Uterus (tissue), 4 donors: ENCODE data around the gene CSNK1G3. TPM values are rescaled to one million over a fixed set of nuclear protein-coding genes. Genes with fewer than 3 reads are reported as not detected.
"Not testable (repeated sequence)": the region's sequence is repeated elsewhere in the genome, so short reads cannot be mapped to it uniquely, and the experiment has no call there.

Experiments used
- DNase-seq, 2 donors: peaks; one replicate each; pipeline ENCODE4 v3.0.0-alpha.2; 2019 to 2020
- H3K27ac ChIP-seq, 2 donors: fragments of 200-600 bp; sonication (generic); 1 replicate in 1 of 2; 2 replicates in 1 of 2; pipeline ENCODE4 v1.5.1; 2016 to 2018
- H3K27me3 ChIP-seq, 2 donors: fragments of 200-600 bp; sonication (generic); one replicate each; pipeline ENCODE4 v1.5.1; 2018 to 2019; ENCODE audit warnings: control low read depth in 1 of 2
- H3K36me3 ChIP-seq, 2 donors: fragments of 200-600 bp; sonication (generic); one replicate each; pipeline ENCODE4 v1.5.1; 2019; ENCODE audit warnings: control low read depth in 1 of 2
- H3K4me1 ChIP-seq, 2 donors: fragments of 200-600 bp; sonication (generic); one replicate each; pipeline ENCODE4 v1.5.1; 2018 to 2019; ENCODE audit warnings: control low read depth in 1 of 2
- H3K4me3 ChIP-seq, 2 donors: fragments of 200-600 bp; sonication (generic); 1 replicate in 1 of 2; 2 replicates in 1 of 2; pipeline ENCODE4 v1.5.1; 2018 to 2019; ENCODE audit warnings: mild to moderate bottlenecking in 1 of 2
- H3K9me3 ChIP-seq, 2 donors: fragments of 200-600 bp; sonication (generic); one replicate each; pipeline ENCODE4 v1.5.1; 2019; ENCODE audit warnings: control low read depth in 1 of 2
- POLR2A ChIP-seq, 2 donors: fragments of 450-650 bp; IDR thresholded peaks; one replicate each; pipeline ENCODE4 v1.6.1; 2016; ENCODE audit warnings: antibody characterized with exemption in 2 of 2, mild to moderate bottlenecking in 1 of 2, moderate library complexity in 1 of 2
- intact Hi-C: fragments of 100-400 bp; cut with DNase I; formaldehyde crosslinking; loops from one replicate; pipeline ENCODE4 v1.15.1; 2023; ENCODE audit warnings: low total_unique reads
- total RNA-seq, 4 donors: library from RNA; depleted of rRNA in 3 of 4; stranded (reverse); fragments of >200 nt in 3 of 4; gene quantifications; one replicate each; pipeline versions ENCODE4 v1.1.0 to v1.2.4, GENCODE V29; 2014 to 2023
- TF ChIP-seq, protein P1 (sequence below), 4 experiments: fragments of 200-600 bp in 2 of 4; fragments of 450-650 bp in 2 of 4; sonication (generic) in 2 of 4; IDR thresholded peaks; one replicate each; pipeline ENCODE4 v1.5.1; 2016 to 2019; ENCODE audit warnings: antibody characterized with exemption in 4 of 4, mild to moderate bottlenecking in 2 of 4, moderate library complexity in 1 of 4
- donor health status: DM: yes; HTN: yes; CAD: no.

Gene CSNK1G3
- total RNA-seq, 4 donors from 2014 or later = 42.8 to 151 (median 73.4) TPM

DNA sequence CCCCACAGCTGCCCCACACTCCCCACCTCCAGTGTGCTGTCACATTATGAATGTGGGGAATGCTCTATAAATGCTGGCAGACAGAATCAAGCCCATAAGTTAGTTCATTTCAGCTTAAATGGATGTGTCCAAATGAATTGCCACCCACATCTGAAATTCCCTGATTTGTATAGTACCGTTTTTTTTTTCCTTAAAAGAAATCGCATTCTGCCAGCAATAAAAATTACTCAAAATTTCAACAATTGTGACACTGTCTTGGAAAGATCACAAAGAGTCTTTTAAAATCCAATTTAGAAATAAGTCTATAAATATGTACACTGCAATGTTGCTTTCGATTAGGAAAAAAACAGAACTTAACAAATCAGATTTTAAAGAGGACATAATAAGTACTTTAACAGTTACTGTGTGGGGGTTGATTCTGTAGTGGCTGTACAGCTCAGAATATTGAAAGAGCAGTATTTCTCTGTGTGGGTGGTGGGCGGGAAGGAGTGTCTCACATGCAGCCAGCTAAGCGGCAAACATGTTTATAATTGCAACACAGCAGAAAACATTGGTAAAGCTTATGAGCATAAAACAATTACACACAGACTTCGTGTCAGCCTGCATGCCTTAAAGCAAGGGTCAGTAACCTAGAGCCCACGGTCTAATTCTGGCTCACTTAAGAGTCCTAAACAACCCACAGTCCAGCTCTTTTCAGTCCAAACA, 24.9 kb upstream of the CSNK1G3 start:
- DNase-seq = peak in 1 of 2 donors; percentile 13
- intact Hi-C loops = no loop called here
- no peaks in the 10 kb centered on the region for H3K36me3 ChIP-seq
- no peak for TF ChIP-seq POLR2A (IDR thresholded peaks at IDR 0.05)
- TF ChIP-seq, protein P1, sequence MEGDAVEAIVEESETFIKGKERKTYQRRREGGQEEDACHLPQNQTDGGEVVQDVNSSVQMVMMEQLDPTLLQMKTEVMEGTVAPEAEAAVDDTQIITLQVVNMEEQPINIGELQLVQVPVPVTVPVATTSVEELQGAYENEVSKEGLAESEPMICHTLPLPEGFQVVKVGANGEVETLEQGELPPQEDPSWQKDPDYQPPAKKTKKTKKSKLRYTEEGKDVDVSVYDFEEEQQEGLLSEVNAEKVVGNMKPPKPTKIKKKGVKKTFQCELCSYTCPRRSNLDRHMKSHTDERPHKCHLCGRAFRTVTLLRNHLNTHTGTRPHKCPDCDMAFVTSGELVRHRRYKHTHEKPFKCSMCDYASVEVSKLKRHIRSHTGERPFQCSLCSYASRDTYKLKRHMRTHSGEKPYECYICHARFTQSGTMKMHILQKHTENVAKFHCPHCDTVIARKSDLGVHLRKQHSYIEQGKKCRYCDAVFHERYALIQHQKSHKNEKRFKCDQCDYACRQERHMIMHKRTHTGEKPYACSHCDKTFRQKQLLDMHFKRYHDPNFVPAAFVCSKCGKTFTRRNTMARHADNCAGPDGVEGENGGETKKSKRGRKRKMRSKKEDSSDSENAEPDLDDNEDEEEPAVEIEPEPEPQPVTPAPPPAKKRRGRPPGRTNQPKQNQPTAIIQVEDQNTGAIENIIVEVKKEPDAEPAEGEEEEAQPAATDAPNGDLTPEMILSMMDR (IDR thresholded peaks at IDR 0.05) = no peak
- H3K4me3 ChIP-seq = no peak overlapping the region
- H3K27me3 ChIP-seq = no peaks in the 10 kb centered on the region
- no peaks in the 10 kb centered on the region for H3K9me3 ChIP-seq
- H3K27ac ChIP-seq = no peak overlapping the region
- no peaks in the 10 kb centered on the region for H3K4me1 ChIP-seq

DNA sequence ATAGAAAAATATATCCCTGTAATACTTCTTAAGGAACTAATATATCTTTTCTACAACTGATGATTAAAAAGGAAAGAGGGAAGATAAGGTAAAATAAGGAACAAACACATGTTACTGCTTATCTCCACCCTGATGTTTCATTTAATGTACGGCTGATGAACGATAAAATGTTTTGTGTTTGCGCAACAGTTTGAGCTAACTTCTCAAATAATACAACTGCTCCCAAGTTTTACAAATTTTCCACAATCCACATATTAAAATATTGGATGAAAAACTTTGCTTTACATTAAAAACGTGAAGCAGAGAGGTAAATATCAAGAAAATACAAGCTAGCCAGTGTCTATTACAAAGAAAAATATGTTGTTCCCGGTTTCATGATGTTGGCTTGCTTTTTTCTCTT, 21.0 kb upstream of the CSNK1G3 start:
- Histone ChIP-seq H3K9me3 (no peaks in the 10 kb centered on the region), H3K4me1 (no peaks in the 10 kb centered on the region), H3K27me3 (no peaks in the 10 kb centered on the region), H3K36me3 (no peaks in the 10 kb centered on the region), H3K27ac (no peak overlapping the region), H3K4me3 (no peak overlapping the region)
- TF ChIP-seq POLR2A (IDR thresholded peaks at IDR 0.05) = no peak
- TF ChIP-seq, protein P1 (IDR thresholded peaks at IDR 0.05) = no peak
- intact Hi-C loops = no loop called here
- DNase-seq = no peak

DNA sequence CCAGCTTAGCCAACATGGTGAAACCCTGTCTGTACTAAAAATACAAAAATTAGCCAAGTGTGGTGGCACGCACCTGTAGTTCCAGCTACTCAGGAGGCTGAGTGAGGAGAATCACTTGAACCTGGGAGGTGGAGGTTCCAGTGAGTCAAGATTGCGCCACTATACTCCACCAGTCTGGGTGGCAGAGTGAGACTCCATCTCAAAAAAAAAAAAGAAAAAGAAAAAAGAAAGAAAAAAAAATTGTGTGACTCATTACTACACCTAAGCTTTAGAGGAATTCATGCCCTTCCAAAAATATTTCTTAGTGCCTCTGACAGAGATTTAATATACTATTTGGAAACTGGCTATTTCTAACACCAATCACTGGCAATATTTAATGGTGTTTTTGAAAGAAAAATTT, 16.8 kb upstream of the CSNK1G3 start:
- DNase-seq, H3K4me3 ChIP-seq, H3K36me3 ChIP-seq, H3K4me1 ChIP-seq, H3K9me3 ChIP-seq, H3K27ac ChIP-seq, intact Hi-C loops, H3K27me3 ChIP-seq: not testable (repeated sequence)

DNA sequence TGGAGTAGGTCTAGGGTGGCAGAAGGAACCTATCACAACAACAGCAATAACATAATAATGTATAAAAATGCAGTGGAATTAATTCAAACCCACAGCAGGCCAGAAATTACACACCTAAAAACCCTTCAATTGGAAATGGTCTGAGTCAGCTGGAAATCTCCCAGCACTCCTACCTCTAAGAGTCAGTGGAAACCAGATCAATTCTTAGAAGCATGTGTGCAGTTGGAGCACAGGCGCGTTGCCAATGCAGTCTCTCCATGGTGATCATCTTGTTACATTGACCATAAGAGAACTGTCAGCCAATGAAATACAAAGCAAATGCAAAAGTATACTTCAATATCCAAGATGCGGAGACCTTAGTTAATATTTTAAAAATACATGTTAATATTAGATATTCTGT, 15.1 kb upstream of the CSNK1G3 start:
- intact Hi-C loops = no loop called here
- no peaks in the 10 kb centered on the region for H3K9me3 ChIP-seq
- no peaks in the 10 kb centered on the region for H3K27me3 ChIP-seq
- no peaks in the 10 kb centered on the region for H3K4me1 ChIP-seq
- H3K36me3 ChIP-seq = no peaks in the 10 kb centered on the region
- DNase-seq = no peak
- H3K27ac ChIP-seq = no peak overlapping the region
- TF ChIP-seq POLR2A (IDR thresholded peaks at IDR 0.05) = no peak
- TF ChIP-seq, protein P1 (IDR thresholded peaks at IDR 0.05) = no peak
- H3K4me3 ChIP-seq = no peak overlapping the region

DNA sequence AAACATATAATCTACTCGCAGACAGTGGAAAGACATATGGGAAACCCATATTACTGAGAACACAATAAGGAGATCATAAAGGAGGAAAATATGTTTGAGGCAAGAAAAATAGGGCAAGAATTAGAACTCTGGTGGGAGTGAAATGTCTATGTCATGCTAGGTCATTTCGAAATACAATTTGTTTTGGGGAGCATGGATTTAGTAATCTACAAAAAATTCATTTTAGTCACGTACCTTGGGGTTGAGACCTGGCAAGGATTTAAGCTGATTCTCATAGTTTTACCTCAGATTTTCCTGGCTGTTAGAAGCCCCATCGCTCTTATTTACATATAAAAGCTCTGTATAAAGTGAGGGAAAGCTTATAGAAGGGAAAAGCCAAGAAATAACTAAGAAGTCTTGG, 11.5 kb upstream of the CSNK1G3 start:
- Histone ChIP-seq H3K4me3 (no peak overlapping the region), H3K9me3 (no peaks in the 10 kb centered on the region), H3K4me1 (no peaks in the 10 kb centered on the region), H3K27ac (no peak overlapping the region), H3K27me3 (no peaks in the 10 kb centered on the region), H3K36me3 (no peaks in the 10 kb centered on the region)
- DNase-seq = no peak
- intact Hi-C loops = no loop called here
- TF ChIP-seq POLR2A (IDR thresholded peaks at IDR 0.05) = no peak
- TF ChIP-seq, protein P1 (IDR thresholded peaks at IDR 0.05) = no peak

DNA sequence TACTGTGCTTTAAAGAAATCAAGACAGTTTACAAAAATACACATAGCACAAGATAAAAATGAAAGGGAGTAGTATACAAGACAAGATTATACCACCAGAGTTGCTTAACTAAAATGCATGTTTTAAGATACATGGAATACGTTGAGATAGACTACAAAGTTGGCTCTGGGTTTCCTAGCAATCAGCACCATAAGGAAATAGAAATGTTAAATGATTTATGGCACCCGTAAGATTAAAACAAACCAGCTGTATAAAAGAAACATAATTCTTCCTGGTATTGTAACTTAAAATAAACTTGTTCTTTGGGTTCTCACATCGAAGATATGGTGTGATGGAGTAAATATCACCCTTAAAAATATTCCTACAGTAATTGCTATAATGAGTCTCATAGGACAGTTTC, 9.9 kb upstream of the CSNK1G3 start:
- TF ChIP-seq, protein P1 (IDR thresholded peaks at IDR 0.05) = no peak
- no peak for TF ChIP-seq POLR2A (IDR thresholded peaks at IDR 0.05)
- intact Hi-C loops = no loop called here
- H3K27me3 ChIP-seq = no peaks in the 10 kb centered on the region
- no peak for DNase-seq
- H3K9me3 ChIP-seq = no peaks in the 10 kb centered on the region
- H3K4me3 ChIP-seq = no peak overlapping the region
- H3K36me3 ChIP-seq = no peaks in the 10 kb centered on the region
- H3K4me1 ChIP-seq = no peaks in the 10 kb centered on the region
- no peak overlapping the region for H3K27ac ChIP-seq
